DMS79 treated with DMSO at 0.1 percent for 48 hours (cell line): ENCODE measurements around the gene PIANP.
"Not testable (repeated sequence)": the region's sequence is repeated elsewhere in the genome, so short reads cannot be mapped to it uniquely, and the experiment has no call there.

Source experiments
- DNase-seq: peaks from one replicate; lab custom pipeline; 2025; lab: John Stamatoyannopoulos, UW

Gene PIANP, protein sequence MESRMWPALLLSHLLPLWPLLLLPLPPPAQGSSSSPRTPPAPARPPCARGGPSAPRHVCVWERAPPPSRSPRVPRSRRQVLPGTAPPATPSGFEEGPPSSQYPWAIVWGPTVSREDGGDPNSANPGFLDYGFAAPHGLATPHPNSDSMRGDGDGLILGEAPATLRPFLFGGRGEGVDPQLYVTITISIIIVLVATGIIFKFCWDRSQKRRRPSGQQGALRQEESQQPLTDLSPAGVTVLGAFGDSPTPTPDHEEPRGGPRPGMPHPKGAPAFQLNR

DNA sequence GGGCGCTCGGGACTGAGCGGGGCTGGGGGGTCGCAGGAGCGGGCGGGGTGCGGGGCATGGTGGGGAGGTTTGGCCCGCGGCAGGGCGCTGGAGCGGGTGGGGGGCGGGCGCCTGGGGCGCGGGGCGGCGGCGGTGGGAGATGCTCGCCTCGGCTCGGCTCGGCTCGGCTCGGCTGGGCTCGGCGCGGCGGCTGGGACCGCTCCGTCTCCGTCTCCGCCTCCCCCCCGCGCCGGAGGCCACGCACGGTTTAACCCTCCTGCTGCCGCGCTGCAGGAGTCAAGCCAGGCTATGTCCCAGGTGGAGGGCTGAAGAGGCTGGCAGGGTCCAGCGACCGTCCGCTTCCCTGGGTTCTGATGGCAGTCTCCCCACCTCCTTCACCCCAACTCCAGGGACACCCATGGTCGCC lies at the start of gene PIANP:
Gene PIANP, minus strand, starts transcription at position 170 of the 406 bp plus-strand sequence. CDS start 2,754 bp downstream, outside the sequence.
- peak; percentile 20 for DNase-seq

- no peak for DNase-seq
Measured at GRCh38 chr12:6748761-6749160, 48.1 kb upstream of the PIANP start.

GRCh38 chr12:6747216-6747615 lies 46.6 kb upstream of the PIANP start:
- no peak for DNase-seq

- DNase-seq, result no peak
Measured at GRCh38 chr12:6745741-6746525, 45.3 kb upstream of the PIANP start.

DNA sequence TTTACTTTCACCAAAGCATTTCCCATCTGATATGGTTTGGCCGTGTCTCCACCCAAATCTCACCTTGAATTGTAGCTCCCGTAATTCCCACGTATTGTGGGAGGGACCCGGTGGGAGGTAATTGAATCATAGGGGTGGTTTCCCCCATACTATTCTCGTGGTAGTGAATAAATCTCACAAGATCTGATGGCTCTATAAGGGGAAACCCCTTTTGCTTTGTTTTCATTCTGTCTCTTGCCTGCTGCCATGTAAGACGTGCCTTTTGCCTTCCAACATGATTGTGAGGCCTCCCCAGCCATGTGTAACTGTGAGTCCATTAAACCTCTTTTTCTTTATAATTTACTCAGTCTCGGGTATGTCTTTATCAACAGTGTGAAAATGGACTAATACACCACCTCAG lies 42.7 kb upstream of the PIANP start:
- not testable (repeated sequence) for DNase-seq

- DNase-seq, result no peak
Measured at GRCh38 chr12:6742834-6743233, 42.2 kb upstream of the PIANP start.

- DNase-seq, result not testable (repeated sequence)
Measured at GRCh38 chr12:6742080-6742479, 41.5 kb upstream of the PIANP start.

GRCh38 chr12:6736754-6737153 lies 36.1 kb upstream of the PIANP start:
- DNase-seq, result no peak

DNA sequence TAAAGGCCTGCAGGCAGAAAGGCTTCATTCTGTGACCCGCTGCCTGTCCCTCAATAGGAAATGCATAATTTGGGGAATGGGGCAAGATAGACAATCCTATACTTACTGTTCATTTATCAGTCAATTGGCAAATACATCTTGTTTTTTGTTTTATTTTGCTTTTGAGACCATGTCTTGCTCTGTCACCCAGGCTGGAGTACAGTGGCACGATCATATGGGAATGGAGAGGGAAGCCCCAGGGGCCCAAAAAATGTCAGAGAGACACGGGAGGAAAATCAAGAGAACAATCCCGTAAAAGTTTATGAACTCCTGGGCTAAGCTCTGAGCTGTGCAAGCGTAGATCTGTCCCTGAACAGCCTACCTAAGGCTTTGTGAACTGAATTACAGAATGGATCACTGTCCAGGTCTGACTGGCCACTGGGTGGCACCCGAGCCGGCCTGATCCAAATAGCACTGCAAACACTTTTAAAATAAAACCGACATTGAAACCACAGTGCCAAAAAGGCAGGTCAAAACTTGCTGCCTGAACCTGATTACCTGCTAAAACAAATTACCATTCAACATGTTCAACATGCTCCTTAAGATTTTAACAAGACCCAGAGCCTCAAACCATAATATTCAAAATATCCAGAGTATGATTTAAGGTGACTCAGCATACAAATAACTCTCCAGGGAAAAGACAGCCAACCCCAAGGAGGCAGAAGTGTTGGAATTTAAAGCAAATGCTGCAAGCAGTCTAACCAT lies 35.0 kb upstream of the PIANP start:
- peak; percentile 90 for DNase-seq

- no peak for DNase-seq
Measured at GRCh38 chr12:6734506-6735387, 34.1 kb upstream of the PIANP start.

DNA sequence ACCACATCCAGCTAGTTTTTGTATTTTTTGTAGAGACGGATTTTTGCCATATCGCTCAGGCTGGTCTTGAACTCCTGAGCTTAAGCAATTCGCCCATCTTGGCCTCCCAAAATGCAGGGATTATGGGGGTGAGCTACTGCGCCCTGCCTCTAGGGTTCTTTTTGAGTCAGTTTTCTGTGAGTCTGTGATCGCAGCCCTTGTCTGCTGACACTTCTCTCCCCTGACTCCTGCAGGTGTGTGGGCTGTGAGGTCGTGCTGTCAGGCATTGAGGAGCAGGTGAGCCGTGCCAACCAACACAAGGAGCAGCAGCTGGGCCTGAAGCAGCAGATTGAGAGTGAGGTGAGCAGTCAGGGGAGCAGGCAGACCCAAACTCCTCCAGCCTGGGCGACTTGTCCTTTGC lies 29.6 kb upstream of the PIANP start:
- no peak for DNase-seq

GRCh38 chr12:6729186-6729585 lies 28.6 kb upstream of the PIANP start:
- DNase-seq, result no peak

GRCh38 chr12:6725350-6725749 lies 24.7 kb upstream of the PIANP start:
- no peak for DNase-seq

GRCh38 chr12:6724409-6724797 lies 23.8 kb upstream of the PIANP start:
- peak; percentile 44 for DNase-seq

- peak; percentile 99 for DNase-seq
Measured at GRCh38 chr12:6723607-6724408, 23.2 kb upstream of the PIANP start, which contains the start of gene COPS7A. COPS7A (plus strand) TSS chr12:6724046; CDS start chr12:6724657, 611 bp downstream.

DNA sequence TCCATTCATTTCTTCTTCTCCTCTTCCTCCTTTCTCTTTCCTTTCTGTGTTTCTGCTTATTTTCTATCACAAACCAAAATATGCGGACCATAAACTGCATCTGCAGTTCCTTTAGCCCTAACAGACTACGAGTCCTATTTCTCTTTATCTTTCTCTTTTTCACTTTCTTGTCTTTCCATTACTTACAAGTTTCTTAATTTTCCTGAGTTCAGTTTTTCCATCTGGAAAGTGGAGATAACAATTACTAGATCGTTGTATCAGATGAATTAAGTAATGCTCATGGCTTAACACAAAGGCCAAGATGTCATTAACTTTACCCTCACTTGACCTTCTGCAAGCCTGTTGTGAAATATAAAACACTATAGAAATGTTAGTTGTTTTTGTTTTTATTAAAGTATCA lies 22.2 kb upstream of the PIANP start:
- DNase-seq, result no peak

DNA sequence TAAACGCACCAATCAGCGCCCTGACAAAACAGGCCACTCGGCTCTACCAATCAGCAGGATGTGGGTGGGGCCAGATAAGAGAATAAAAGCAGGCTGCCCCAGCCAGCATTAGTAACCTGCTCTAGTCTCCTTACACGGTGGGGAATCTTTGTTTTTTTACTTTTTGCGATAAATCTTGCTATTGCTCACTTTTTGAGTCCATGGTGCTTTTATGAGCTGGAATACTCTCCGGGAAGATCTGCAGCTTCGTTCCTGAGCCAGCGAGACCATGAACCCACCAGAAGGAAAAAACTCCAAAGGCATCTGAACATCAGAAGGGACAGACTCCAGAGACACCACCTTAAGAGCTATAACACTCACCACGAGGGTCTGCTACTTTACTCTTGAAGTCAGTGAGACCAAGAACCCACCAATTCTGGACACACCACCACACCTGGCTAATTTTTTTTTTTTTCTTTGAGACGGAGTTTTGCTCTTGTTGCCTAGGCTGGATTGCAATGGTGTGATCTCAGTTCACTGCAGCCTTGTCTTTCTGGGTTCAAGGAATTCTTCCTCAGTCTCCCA lies 16.3 kb upstream of the PIANP start:
- DNase-seq, result no peak

DNA sequence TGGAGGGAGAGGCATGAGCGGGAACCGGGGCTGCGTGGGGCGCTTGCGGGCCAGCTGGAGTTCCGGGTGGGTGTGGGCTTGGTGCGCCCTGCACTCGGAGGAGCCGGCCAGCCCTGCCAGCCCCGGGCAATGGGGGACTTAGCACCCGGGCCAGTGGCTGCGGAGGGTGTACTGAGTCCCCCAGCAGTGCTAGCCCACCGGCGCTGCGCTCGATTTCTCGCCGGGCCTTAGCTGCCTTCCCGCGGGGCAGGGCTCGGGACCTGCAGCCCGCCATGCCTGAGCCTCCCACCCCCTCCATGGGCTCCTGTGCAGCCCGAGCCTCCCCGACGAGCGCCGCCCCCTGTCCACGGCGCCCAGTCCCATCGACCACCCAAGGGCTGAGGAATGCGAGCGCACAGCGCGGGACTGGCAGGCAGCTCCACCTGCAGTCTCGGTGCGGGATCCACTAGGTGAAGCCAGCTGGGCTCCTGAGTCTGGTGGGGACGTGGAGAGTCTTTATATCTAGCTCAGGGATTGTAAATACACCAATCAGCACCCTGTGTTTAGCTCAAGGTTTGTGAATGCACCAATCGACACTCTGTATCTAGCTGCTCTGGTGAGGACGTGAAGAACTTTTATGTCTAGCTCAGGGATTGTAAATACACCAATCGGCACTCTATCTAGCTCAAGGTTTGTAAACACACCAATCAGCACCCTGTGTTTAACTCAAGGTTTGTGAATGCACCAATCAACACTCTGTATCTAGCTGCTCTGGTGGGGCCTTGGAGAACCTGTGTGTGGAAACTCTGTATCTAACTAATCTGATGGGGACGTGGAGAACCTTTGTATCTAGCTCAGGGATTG lies 15.6 kb upstream of the PIANP start:
- DNase-seq, result not testable (repeated sequence)

GRCh38 chr12:6708960-6709394 lies 8.4 kb upstream of the PIANP start:
- DNase-seq, result no peak
